Right hindlimb (tissue), 1 donor: ENCODE results near the gene COX7B2.
A peak's percentile ranks its signal among the peaks of the same experiment; 100 is the strongest.

ENCODE experiments used
- DNase-seq: peaks from one replicate; pipeline ENCODE4 v3.0.0-alpha.2; 2018

COX7B2 gene, protein sequence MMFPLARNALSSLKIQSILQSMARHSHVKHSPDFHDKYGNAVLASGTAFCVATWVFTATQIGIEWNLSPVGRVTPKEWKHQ

DNA sequence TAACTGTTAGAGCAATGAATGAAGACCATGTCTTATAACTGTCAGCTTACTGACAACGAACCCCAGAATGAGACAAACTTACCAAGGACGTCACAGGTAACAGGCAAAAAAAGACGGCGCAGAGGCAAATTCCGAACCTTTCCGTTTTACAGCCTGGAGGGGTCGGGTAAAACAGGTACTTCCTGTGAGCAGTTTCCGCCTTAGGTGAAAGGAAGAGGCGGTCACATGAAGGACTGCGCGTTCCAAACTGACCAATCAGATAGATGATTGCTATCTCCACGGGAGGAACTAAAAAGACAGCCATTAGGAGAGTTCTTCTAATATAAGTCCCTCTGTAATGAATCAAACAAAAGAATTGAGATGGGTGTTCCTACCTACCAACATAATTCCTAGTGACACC, at the start of gene COX7B2:
Gene COX7B2 (minus strand): TSS at position 168 of the 400 bp plus-strand sequence. CDS start 174,053 bp downstream, outside the sequence.
- DNase-seq: no peak

DNA sequence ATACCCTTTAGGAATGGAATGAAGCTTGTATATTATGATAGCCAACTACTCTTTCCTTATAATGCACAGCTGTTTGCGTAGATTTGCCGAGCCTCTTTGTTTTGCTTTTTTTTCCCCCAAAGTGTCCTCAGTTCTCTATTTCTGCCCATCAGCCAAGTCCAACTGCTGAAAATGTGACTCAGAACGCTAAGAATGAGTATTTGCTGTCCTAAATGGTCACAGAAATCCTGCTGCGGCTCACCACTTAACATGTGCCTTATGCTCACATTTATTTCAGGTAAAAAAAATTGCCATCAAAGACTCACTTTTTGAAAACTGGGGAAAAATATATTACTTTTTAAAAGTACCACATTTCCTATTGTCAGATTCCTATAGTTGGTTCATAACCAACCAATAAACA, 47.4 kb upstream of the COX7B2 start:
- DNase-seq: no peak

DNA sequence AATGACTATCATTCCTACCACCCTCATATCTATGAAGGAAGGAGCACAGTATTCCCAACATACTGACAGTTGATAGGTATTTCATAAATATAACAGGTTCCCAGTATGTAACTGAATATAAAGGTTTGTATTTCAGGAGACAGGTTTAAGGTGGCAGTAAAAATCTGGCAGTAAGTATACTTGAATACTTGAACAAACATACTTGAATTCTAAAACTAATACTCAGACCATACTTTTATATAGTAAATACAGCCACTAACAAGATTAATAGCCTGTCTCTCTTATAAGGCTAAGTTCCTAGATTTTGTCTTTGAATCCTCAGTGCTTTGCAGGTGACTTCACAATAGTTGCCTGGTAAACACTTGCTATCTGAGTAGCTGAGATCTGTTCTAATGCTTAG, 46.6 kb upstream of the COX7B2 start:
- no peak for DNase-seq

DNA sequence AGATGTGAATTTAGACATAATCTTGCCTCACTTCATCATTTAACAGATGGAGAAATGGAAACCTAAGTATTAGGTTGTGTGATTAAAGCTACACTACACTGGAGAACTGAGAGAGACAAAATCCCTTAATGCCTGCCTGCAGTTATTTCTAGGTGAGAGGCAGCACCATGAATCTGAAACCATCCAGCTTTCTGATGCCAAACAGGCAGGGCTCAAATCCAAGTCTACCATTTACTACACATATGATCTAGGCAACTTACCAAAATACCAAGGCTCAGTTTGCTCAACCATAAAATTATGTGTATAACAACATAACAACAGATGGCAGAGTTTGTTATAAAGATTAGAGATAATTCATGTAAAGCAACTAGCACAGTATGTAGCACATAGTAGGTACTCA, 45.6 kb upstream of the COX7B2 start:
- no peak for DNase-seq

DNA sequence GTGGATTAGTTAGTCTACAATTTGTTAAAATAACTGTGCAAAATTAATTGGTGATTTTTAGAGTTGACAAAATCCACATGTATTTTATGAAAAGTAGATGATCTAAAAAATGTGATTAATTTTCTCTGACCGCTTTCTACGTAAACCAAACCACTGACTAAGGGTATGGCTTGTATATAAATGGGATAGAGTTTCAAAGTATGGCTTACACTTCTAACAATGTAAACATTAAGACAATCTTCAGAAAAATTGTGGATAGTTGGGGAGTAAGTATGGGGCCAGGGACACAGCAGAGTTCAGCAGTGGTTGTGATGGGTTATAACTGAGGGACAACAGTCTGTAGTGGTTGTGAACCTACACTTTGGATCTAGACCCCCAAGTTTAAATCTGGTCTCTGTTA, 44.5 kb upstream of the COX7B2 start:
- no peak for DNase-seq

DNA sequence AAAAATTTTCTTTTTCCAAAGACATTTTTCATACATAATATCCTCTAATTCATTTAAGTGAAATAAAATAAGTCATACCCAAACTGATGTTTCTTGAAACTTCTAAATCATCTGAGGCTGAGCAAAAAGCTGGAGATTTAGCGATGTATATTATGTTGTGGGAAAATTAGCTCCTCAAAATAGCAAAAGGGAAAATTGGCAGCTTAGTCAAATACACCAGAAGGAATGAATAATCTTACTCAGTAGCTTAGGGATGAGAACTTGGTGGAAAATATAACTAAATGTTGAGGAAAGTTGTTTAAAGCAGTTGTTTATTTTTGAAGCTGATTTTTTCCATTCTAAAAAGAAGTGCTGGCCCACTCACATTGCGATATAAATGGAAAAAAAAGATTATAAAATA, 43.4 kb upstream of the COX7B2 start:
- no peak for DNase-seq

DNA sequence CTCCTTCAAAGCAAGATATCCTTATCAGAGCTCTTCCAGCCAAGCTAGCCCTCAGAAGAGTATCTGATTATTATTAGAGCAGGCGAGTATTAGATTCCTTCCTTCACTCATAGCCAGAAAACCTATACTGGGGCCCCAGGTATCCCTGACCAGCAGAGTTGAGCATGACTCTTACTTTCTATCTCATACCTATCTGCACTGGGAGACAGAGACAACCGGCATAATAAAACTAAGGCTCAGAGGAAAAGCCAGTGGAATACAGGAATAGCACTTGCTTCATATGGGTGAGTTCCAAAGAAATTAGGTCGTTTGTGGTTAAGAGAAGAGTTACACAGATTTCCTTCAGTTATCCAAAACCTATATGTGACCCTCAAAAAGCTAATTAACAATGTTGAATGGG, 41.8 kb upstream of the COX7B2 start:
- no peak for DNase-seq

DNA sequence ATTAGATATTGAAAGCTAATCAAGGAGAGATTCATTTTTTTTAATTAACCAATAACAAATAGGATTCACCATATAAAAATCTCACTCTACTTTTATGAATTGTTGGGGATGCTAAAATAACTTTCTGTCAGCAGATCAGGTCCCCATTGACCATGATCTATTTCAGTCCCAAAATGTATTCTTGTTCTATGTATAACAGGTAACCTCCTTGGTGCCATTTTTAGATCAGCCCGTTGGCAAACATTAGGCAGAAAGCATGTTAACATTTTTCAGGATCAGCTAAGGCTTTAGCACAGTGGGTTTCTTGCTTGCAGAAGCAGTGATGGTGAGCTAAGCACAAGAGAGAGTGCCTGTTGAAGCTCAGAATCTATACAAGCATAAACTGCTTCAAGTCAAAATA, 40.8 kb upstream of the COX7B2 start:
- DNase-seq: no peak

DNA sequence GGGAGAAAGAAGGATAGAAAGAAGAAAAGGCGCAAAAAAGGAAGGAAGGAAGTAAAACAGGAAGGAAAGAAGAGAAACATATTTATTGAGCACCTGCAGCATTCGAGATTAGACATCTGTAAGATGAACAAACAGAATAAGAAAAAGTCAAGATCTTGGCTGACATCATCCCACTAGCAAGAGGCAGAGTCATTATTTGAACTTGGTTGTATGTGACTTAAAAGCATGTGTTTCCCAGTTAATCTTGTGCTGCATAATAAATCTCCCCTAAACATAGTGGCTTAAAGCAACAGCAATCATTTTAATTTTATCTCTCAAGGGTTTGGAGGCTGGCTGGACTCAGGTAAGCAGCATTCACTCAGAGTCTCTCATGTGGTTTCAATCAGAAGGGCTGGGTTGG, 38.5 kb upstream of the COX7B2 start:
- DNase-seq: no peak

DNA sequence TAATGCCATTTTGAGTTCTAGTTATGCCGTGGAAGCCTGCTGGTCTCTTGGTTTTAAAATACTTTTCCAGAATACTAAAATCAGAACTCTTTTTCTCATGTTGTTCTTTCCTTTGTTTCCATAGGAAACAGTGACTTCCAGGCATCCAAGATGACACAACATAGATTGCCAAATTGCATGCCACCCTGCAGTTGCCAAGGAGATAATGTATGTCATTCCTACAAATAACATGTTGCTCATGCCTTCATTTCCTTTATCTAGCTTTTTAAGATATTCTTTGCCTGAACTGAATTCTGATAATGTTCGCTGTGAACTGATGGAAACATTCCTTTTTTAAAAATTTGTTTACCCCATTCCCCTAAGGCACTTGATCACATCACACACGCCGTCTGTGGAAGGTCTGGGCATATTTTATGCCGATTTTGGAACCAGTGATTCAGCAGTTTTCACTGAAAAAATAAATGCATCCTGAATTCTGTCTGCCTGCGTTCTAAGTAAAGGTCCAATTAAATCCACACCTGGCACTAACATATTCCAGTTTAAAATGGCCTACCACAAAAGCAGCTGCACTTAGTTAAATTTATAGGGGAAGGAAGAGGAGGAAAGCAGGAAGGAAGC, 38.0 kb upstream of the COX7B2 start:
- DNase-seq: no peak

DNA sequence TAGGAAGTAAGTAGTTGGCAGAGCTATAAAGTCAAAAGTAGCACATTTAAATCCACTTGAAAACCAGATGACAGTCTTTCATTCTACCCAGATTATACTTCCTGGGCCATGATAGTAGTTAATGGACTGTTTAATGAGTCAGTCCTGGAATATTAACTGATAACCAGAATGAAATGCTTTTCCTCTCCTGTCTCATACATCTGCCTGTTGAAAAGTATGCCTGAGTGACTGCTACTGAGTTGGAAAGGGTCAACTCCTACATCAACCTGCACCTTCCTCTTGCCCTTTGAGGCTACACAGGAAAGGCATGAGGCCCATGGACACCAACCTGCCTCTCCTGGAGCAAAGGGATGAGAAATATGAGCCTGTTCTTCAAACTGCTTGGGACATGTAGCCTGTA, 36.0 kb upstream of the COX7B2 start:
- no peak for DNase-seq

DNA sequence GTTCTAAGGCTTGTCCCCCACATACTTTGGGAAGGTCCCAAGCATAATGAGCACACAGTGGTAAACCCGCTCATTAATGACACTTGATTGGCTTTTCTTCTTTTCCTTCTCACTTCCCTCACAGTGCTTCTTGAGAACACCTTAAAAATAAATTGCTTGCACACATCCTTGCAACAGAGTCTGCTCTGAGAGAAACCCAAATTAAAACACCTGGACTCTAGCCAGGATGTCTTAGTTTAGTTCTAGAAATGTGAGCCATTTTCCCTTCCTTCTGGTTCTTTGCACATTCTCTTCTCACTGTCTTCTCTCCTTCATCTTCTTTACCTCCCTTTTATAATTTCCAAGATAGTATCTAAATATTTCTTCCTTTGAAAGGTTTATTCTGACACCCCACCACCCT, 35.3 kb upstream of the COX7B2 start:
- no peak for DNase-seq

DNA sequence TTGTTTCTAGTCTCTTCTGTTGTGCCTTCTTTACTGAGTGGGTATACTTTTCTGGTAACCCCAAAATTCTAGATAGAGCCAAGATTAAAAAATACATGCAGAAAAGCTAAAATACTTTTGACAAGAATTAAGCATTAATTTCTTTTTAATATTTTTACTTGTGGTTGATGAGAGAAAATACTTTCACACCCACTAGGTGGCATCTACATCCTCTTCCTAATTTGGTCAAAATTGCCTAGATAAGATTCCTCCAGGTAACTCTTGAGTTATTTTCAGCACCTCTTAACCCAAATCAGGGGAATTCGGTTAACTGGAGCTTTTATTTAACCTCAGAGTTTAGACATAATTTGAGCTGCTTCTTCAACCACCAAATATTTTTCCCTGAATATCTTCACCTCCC, 28.4 kb upstream of the COX7B2 start:
- no peak for DNase-seq

DNA sequence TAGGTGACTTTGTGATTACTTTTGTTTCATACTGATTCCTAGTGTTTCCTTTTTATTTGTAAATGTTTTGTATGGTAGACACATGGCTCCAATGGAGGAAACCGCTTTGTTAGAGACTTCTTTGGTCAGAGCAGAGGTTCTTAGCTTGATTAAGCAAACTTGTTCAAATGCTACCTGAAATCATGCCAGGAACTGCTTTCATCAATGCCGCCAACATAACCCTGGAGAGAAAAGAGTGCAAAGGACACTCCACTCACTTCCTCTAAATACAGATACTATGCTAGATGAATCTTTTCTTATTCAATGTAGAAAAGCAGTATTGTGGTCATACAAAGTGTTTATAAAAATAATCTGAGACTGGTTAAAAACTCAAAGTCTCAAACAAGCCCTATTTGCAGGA, 25.7 kb upstream of the COX7B2 start:
- DNase-seq: no peak

DNA sequence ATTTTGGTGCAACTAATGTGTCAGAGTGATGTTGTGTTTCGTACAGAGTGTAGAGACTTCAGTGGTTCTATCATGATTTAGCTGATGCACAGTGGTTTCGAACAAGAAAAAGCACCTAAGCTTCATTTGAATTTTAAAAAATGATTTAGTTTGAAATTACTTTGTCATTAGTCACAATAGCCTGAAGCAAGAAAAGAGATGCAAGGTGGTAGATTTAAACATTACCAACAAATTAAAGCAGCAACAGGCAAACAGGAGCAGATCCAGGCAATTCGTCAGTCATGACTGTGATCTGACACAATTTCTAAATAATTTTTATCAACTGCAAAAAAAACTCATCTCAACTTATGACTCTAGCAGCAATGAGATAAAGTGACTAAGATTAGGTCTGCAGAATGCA, 24.6 kb upstream of the COX7B2 start:
- no peak for DNase-seq

DNA sequence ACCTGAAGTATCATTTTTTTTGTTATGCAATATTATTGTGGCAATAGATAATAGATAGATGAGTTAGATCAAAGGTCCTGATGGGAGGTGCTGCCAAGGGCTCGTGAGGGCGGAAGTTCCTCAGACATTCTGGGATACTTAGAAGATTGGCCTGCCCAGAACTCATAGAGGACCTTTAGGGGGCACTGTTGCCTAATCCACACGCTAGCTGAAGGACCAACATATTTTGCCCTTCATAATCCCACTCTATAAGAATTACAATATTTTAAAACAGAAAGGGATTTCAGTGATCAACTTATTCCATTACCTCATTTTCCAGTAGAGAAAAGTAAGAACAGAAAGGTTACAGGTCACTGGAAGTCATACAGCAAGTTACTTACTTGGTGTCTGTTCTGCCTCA, 22.9 kb upstream of the COX7B2 start:
- DNase-seq: peak; percentile 18

DNA sequence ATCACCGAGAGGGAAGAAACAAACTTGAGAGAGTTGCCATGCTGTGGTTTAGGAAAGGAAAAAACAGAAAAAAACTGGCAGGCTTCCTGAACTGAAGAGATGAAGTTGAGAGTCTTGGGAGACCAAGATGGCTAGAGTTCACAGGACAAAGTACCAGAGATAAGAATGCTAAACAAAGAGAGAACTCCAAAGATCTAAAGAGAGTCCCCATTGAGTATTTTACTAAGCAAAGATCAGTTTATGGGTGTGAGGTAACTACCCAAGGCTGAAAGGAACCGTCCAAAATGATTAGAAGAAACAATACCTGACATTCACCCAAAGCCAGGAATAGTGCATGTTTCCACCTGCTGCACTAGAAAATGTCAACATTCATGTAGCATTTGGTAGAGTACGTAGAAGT, 21.8 kb upstream of the COX7B2 start:
- no peak for DNase-seq

DNA sequence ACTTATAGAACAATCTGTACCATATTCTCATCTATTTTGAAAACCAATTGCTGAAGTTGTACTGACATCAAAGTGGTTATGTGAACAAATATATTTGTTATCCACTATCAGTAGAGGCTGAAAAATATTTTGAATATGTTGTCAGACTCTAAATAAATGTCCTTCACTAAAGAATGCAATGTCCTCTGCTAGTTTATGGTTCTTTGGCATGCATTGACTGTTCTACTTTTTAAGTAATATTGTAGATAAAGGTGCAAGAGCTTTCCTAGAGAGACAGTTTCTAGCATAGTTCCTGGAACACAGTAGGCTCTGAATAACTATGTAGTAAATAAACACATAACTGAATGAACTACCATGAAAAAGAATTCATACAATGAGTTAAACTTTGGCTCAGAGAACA, 18.2 kb upstream of the COX7B2 start:
- DNase-seq: no peak

DNA sequence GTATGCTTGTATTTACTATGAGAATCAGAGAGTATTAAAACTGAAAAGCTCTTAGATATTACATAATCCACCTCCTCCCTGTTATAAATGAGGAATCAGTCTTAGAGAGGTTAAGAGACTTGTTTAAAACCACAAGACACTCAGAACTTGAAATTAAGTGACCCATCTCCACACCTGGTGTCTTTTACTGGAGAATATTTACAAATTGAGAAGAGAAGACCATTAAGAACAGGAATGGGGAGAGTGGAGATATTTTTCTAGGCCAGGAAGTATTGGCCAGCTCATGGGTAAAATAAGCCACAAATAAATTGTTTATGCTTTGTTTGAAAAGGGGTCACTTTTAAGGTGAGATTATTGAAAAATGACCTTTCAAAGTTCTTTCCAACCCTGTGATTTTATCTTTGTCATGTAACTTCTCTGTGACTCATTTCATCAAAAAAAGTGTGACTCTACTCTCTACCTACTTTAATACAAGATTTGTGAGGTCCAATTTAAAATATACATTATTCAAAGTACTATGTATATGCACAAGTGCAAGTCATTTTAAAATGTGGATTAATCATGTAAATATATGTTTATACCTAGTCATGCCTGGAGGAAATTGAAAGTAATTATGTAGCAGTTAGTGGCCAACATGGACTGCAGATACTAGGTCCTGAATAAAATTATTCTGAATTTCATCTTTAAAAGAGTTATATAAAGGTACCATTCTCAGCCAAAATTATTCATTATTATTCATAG, 15.9 kb upstream of the COX7B2 start:
- DNase-seq: no peak

DNA sequence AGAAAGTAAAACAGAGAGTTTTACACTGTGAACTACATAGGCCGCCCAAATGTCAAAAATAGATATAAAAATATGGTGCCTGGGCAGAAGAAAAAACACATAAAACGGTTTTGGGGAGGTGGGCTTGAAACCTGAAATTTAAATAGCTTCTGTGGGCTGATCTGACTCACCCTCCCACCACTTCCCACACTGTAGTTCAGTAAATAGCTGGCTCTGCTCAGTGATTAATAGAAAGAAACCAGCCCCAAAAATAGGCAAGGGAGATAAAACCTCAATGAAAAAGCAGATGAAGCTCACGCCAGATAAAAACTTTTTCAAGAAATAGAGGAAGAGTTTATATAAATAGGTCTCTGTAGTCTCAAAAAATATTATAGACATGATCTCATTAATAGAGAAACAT, 13.2 kb upstream of the COX7B2 start:
- DNase-seq: no peak

DNA sequence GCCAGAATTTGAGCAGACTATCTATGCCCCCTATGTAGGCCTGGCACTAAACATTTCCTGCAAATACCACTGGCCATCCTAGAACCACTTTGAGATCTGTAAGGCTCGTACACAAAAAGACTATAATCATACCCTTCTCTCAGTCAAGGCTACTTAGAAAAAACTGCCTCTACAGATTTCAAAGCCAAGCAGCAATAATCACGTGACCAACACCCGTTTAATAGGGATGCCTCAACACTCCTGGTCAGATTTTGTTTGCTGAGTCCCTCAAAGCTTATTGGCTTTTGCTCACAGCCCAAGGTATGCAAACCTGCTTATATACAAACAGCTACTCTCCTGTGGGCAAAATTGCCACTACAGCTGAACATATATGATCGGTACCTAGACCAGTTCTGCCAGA, 897 bp downstream of the COX7B2 start:
- no peak for DNase-seq

DNA sequence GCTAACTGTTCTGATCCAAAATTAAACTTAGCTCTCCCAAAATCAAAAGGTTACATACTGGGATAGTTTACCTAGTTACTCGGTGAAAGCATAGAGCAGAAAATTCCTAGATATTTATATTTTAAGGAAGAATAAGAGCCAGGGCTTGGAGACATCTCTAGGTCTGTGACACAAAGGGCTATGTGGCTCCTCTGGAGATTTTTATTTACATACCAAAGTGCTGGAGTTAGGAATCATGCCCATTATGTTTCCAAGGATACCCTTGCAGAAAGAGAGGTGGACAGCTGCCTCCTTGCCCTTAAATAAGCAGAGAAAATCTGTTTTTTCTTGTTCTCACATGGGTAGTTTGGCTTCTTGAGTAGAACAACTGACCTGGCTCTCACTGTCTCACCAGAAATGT, 9.0 kb downstream of the COX7B2 start:
- no peak for DNase-seq

DNA sequence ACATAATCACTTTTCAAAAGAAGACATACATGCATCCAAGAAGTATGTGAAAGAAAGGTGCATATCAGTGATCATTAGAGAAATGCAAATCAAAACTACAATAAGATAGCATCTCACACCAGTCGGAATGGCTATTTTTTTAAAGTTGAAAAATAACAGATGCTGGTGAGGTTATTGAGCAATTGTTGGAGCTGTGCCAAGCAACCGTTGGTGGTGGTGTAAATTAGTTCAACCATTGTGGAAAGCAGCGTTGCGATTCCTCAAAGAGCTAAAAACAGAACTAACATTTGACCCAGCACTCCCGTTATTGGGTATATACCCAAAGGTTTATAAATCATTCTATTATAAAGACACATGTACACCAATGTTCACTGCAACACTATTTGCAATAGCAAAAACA, 14.2 kb downstream of the COX7B2 start:
- DNase-seq: no peak

DNA sequence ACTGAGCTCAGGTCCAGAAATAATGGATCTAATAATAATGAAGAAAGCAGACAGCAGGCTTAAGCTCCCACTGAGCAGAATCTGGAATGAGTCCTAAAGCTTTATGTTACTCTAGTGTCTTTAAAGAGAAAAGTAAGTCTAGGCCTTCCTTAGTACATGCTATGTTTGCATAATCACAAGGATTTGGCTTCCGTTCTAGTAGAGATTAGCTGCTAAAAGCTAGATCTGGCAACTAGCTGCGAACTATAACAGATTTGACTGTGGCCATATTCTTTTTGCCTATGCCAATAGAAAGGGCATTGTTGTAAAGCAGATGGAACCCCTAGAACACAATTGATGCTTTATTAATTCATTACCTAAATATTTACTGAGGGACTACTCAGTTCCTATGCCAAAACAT, 19.0 kb downstream of the COX7B2 start:
- no peak for DNase-seq

DNA sequence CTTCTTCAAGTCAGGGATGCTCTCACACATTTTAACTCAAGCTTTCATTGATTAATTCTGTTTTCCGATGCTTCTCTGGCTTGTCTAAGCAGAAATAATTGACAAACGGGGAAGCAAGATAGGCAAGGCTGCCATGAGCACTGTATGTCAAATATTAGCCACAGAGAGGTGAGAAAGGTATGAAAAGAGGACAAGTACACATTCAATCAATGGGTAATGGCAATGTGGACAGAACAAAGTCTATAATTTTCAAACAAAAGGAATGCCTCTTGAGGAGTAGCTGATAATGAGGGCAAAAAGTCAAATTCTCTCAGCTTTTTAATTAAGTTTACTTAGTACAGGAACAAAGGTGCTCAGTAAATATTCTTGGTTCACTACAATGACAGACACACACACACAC, 19.6 kb downstream of the COX7B2 start:
- no peak for DNase-seq
